ENCODE results near the gene PLEKHA4.

PLEKHA4 gene

GRCh38 chr19:48819366-48819816 lies 49.0 kb downstream of the PLEKHA4 start:
- FAIRE-seq, result no peak

- no peak for FAIRE-seq
Measured at GRCh38 chr19:48818234-48818820, 50.1 kb downstream of the PLEKHA4 start.

GRCh38 chr19:48817585-48818124 lies 50.8 kb downstream of the PLEKHA4 start:
- FAIRE-seq, result no peak

DNA sequence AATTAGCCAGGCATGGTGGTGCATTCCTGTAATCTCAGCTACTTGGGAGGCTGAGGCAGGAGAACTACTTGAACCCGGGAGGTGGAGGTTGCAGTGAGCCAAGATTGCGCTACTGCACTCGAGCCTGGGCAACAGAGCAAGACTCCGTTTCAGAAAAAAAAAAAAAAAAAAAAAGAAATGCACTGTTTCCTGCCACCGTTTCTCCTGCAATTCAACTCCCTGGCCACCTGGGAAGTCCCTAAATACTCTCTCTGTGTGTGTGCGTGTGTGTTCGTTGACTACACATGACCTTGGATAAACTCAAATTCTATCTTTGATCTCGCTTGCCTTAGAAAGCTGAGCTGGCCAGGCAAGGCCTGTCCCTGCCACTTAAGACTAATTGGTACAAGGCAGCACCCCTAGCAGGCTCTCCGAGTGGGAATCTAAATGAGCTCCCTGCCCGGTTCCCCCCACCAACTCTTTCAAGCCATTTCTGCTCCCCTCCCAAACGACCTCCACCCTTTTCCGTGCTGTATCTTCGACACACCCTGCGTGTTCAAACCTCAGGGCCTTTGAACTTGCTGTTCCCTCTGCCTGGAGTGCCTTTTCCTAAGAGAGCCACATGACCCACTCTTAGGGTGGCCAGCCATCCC lies 52.4 kb downstream of the PLEKHA4 start:
- FAIRE-seq, result no peak

- FAIRE-seq, result no peak
Measured at GRCh38 chr19:48814895-48815294, 53.5 kb downstream of the PLEKHA4 start.

GRCh38 chr19:48813123-48813913 lies 55.1 kb downstream of the PLEKHA4 start:
- no peak for FAIRE-seq

DNA sequence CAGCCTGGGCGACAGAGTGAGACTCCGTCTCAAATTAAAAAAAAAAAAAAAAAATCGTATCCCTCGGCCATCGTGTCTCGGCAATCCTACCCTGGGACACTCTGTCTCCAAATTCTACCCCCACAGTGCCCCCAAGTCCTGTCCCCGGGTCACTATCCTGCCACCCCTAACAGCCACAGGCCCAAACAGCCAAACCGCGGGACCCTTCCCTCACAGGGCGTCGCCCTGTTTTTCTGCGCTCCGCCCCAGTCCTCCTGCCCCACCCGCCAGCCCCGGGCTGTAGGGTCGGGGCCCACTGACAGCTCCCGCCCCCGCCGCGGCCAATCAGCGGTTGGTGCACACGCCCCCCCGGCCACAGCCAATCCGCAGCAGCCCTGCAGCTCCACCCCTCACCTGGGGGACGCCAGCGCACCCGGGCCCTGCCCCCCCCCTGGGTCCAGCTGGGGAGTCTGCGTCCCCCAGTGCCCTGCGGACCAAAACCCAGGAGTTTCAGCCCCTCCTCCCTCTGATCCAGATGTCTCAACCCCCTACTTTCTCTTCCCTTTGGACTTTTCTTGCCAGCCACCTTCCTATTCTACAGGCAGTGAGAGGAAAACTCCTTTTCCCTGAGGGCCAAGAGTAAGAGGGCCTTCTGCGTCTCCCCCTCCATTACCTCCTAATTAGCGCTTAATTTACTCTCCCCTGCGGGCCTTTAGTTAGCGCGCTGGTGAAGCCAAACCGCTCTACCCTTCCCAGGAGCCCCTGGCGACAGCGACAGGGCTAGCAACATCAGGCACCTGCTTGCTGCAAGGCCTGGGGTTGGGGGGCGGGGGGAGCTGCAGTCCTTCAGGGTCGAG lies 56.1 kb downstream of the PLEKHA4 start:
- FAIRE-seq, result no peak

GRCh38 chr19:48810151-48810550 lies 58.3 kb downstream of the PLEKHA4 start:
- no peak for FAIRE-seq

GRCh38 chr19:48807590-48808308 lies 60.7 kb downstream of the PLEKHA4 start:
- no peak for FAIRE-seq

DNA sequence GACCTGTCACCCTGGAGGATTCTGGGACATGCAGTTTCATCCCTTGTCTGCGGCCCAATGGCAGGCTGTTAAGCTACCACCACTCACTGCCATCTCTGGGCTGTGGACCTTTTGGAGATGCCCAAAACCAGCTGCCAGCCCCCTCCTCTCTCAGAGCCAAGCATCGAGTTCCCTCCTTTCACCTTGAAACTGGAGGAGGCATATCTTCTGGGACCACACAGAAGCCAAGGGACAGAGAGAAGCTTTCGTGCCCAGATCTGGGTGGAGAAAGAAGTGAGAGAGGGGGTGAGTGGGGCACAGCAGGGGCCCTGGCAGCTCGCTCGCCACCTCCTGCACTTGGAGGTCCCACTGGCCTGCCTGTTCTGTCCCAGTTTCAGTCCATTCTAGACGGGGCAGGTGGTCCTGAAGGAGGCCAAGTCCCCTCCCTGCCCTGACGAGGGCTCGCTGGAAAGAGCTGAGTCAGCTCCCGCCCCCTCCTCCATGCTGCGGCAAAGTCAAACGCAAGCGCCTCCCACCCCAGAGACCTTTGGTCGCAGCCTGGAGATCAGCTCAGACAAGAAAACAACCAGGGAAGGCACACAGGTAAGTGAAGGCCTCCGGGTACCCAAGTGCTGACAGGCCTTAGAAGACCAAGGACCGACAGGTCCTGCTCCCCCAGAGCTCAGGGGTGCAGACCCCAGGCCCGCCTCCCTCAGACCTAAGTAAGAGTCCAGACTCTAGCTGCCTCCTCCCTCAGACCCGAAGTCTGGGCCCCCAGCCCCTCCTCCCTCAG lies 61.4 kb downstream of the PLEKHA4 start:
- FAIRE-seq, result no peak

- no peak for FAIRE-seq
Measured at GRCh38 chr19:48806518-48806817, 61.9 kb downstream of the PLEKHA4 start.

- no peak for FAIRE-seq
Measured at GRCh38 chr19:48805452-48805851, 63.0 kb downstream of the PLEKHA4 start.

- no peak for FAIRE-seq
Measured at GRCh38 chr19:48804496-48804895, 63.9 kb downstream of the PLEKHA4 start.

GRCh38 chr19:48802623-48803022 lies 65.8 kb downstream of the PLEKHA4 start:
- FAIRE-seq, result no peak

- FAIRE-seq, result no peak
Measured at GRCh38 chr19:48799358-48800300, 68.8 kb downstream of the PLEKHA4 start.

DNA sequence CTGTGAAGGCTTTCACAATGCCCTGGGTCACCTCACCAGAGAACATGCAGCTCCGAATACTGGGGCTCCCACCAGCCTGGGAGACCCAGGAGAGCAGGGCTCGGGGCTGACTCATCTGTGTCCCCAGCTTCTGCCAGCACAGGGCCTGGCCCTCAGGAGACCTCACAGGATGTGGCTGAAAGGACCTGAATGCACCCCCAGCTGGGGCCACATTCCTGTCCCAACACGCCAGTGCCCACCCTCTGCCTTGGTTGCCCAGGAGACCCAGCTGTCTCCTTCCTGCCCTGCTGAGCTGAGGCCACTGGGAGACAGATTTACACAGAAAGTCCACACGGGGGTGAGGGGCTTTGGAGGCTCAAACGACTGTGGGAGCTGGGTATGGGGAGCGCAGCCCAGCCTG lies 69.5 kb downstream of the PLEKHA4 start:
- no peak for FAIRE-seq

GRCh38 chr19:48797103-48797502 lies 71.3 kb downstream of the PLEKHA4 start:
- FAIRE-seq, result no peak

GRCh38 chr19:48796298-48797083 lies 71.9 kb downstream of the PLEKHA4 start:
- FAIRE-seq, result no peak

DNA sequence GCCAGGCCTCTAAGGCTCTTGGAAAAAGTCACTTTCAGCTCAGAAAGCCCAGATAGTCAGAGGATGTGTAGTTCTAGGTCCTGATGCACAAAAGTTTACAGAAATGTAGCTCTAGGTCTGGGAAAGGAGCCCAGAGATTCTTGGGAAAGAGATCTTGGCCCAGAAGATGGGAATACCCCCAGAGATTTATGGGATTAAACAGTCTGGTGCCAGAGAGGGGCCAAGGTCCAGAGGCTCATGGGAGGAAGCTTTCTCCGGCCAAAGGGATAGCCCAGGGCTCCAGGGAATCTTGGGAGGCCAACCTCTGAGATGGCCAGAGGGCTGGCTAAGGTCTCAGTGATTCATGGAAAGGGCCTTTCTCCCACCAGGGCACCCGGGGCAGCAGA lies 72.7 kb downstream of the PLEKHA4 start:
- FAIRE-seq, result no peak
